Prostate gland (tissue), 2 donors: ENCODE measurements around the gene OAS3.

Source experiments
- POLR2A ChIP-seq: fragments of 450-650 bp; IDR thresholded peaks from one replicate; pipeline ENCODE4 v1.6.1; 2016; ENCODE audit warnings: antibody characterized with exemption, mild to moderate bottlenecking
- TF ChIP-seq, protein P1 (sequence below), 4 experiments: fragments of 200-600 bp in 2 of 4; fragments of 450-650 bp in 2 of 4; sonication (generic) in 2 of 4; IDR thresholded peaks; 1 replicate in 3 of 4; 2 replicates in 1 of 4; pipeline ENCODE4 v1.5.1; 2016 to 2019; ENCODE audit warnings: antibody characterized with exemption in 4 of 4, mild to moderate bottlenecking in 2 of 4, moderate library complexity in 2 of 4

- TF ChIP-seq, protein P1, sequence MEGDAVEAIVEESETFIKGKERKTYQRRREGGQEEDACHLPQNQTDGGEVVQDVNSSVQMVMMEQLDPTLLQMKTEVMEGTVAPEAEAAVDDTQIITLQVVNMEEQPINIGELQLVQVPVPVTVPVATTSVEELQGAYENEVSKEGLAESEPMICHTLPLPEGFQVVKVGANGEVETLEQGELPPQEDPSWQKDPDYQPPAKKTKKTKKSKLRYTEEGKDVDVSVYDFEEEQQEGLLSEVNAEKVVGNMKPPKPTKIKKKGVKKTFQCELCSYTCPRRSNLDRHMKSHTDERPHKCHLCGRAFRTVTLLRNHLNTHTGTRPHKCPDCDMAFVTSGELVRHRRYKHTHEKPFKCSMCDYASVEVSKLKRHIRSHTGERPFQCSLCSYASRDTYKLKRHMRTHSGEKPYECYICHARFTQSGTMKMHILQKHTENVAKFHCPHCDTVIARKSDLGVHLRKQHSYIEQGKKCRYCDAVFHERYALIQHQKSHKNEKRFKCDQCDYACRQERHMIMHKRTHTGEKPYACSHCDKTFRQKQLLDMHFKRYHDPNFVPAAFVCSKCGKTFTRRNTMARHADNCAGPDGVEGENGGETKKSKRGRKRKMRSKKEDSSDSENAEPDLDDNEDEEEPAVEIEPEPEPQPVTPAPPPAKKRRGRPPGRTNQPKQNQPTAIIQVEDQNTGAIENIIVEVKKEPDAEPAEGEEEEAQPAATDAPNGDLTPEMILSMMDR (IDR thresholded peaks at IDR 0.05): no peak
- TF ChIP-seq POLR2A: no peak
Measured at GRCh38 chr12:112904571-112904970, 33.7 kb upstream of the OAS3 start.
